Breast epithelium (tissue), 3 donors: ENCODE data around the gene HOXB13.

ENCODE experiments used
- POLR2A ChIP-seq: fragments of 450-650 bp; IDR thresholded peaks from one replicate; pipeline ENCODE4 v1.6.1; 2016; ENCODE audit warnings: antibody characterized with exemption, mild to moderate bottlenecking, moderate library complexity
- POLR2AphosphoS5 ChIP-seq, 3 donors: sonication (generic); formaldehyde crosslinking; IDR thresholded peaks; one replicate each; pipeline ENCODE4 v1.6.1; 2017; ENCODE audit warnings: antibody characterized with exemption in 3 of 3
- TF ChIP-seq, protein P1 (sequence below), 3 donors: fragments of 450-650 bp; IDR thresholded peaks; one replicate each; pipeline ENCODE4 v1.5.1; 2016 to 2017; ENCODE audit warnings: antibody characterized with exemption in 3 of 3, mild to moderate bottlenecking in 3 of 3, moderate library complexity in 3 of 3

DNA sequence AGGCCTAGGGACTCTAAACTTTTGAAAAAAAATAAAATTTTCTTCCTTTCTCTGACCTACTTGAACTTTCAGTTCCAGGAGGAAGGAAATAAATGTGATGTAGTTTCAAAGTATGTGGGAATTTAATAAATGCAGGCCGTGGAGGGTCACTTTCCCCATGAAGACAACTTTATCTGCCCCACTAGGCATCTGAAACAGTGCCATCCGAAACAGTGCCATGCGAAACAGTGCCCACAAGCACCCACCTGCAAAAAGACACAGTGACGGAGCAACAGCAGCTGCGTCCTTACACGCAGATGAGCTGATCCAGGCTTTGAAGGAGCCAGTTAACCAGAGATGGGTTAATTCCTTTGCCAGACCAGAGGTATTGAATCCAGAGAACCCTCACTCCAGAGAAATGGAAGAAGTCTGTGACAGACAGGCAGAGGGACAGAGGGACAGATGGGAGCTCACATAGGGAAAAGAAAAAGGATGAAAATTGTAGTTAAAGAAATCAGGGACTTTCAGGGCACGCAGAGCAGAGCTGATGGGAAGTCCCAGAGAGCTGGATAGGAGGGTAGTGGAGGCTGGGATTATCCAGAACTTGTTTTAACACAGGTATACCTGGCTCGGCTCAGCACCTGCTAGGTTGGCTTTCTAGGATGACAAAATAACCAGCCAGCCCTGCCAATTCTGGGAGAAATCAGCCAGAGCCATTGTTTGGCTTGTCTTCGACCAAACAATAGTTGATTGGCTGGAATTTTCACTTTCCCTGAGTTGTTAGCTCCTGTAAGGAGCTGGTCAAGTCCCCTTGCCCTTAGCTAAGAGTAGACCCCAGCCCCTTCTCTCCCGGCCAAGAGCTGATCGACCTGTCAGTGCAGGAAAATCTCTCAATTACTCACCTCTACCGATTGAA, 17.1 kb upstream of the HOXB13 start:
- TF ChIP-seq, protein P1, sequence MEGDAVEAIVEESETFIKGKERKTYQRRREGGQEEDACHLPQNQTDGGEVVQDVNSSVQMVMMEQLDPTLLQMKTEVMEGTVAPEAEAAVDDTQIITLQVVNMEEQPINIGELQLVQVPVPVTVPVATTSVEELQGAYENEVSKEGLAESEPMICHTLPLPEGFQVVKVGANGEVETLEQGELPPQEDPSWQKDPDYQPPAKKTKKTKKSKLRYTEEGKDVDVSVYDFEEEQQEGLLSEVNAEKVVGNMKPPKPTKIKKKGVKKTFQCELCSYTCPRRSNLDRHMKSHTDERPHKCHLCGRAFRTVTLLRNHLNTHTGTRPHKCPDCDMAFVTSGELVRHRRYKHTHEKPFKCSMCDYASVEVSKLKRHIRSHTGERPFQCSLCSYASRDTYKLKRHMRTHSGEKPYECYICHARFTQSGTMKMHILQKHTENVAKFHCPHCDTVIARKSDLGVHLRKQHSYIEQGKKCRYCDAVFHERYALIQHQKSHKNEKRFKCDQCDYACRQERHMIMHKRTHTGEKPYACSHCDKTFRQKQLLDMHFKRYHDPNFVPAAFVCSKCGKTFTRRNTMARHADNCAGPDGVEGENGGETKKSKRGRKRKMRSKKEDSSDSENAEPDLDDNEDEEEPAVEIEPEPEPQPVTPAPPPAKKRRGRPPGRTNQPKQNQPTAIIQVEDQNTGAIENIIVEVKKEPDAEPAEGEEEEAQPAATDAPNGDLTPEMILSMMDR (IDR thresholded peaks at IDR 0.05), result no peak
- TF ChIP-seq POLR2A (no peak), POLR2AphosphoS5 (IDR thresholded peaks at IDR 0.05) (no peak)
